Endothelial cell (in vitro differentiated cells): Measurements from ENCODE around the gene GSN. TPM values are rescaled to one million over a fixed set of nuclear protein-coding genes. Genes with fewer than 3 reads are reported as not detected.

Source experiments
- DNase-seq: peaks from one replicate; pipeline ENCODE4 v3.0.0; 2021; ENCODE audit warnings: low spot score
- H3K27ac Mint-ChIP-seq: one replicate; pipeline ENCODE4 v1.8.0; 2021; ENCODE audit warnings: mixed read lengths, inconsistent platforms; ENCODE audit not compliant: unreplicated experiment
- H3K27me3 Mint-ChIP-seq: one replicate; pipeline ENCODE4 v1.8.0; 2021; ENCODE audit warnings: mild to moderate bottlenecking, moderate library complexity, mixed read lengths, inconsistent platforms; ENCODE audit not compliant: unreplicated experiment
- H3K36me3 Mint-ChIP-seq: one replicate; pipeline ENCODE4 v1.8.0; 2021; ENCODE audit warnings: mild to moderate bottlenecking, low read depth, mixed read lengths, inconsistent platforms; ENCODE audit not compliant: unreplicated experiment
- H3K4me1 Mint-ChIP-seq: one replicate; pipeline ENCODE4 v1.8.0; 2021; ENCODE audit warnings: mild to moderate bottlenecking, mixed read lengths, inconsistent platforms; ENCODE audit not compliant: unreplicated experiment
- H3K4me3 Mint-ChIP-seq: one replicate; pipeline ENCODE4 v1.8.0; 2021; ENCODE audit warnings: mild to moderate bottlenecking, mixed read lengths, inconsistent platforms; ENCODE audit not compliant: unreplicated experiment
- H3K9me3 Mint-ChIP-seq: one replicate; pipeline ENCODE4 v1.8.0; 2021; ENCODE audit warnings: mixed read lengths, inconsistent platforms; ENCODE audit not compliant: unreplicated experiment
- CTCF ChIP-seq: fragments of 200-600 bp; sonication (generic); IDR thresholded peaks from one replicate; pipeline ENCODE4 v1.5.0; 2021; ENCODE audit warnings: antibody characterized with exemption; ENCODE audit not compliant: unreplicated experiment
- total RNA-seq: library from RNA; stranded (reverse); fragmentation: NEBNext Ultra II Directional; extraction: Animal tissue kit (Norgen Biotek cat#: 25700); gene quantifications from one replicate; pipeline ENCODE4 v1.2.1, GENCODE V29; 2021; ENCODE audit not compliant: unreplicated experiment

Gene GSN
- total RNA-seq, 1 donor from 2014 or later: 205 TPM

DNA sequence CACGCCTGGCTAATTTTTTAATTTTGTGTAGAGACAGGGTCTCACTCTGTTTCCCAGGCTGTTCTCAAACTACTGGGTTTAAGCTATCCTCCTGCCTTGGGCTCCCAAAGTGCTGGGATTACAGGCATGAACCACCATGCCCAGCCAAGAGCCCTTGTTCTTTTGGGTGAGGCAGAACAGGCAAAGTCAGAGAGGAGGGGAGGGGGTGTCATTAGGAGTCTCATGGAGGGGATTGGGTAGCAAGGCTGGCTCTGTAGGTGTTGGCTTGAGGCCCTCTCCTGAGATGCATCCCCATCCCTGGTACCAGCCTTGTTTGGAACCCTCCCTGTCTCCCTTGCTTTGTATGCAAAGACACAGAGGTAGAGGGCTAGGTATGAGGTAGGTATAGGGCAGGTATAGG is 24.1 kb downstream of the GSN start:
- Mint-ChIP-seq H3K4me1 (peaks cover 46% of the 10 kb centered on the region), H3K27me3 (peaks cover 14% of the 10 kb centered on the region), H3K9me3 (no peaks in the 10 kb centered on the region), H3K36me3 (peaks cover 7% of the 10 kb centered on the region), H3K27ac (no peak overlapping the region), H3K4me3 (no peak overlapping the region)
- TF ChIP-seq CTCF: no peak
- DNase-seq: no peak

DNA sequence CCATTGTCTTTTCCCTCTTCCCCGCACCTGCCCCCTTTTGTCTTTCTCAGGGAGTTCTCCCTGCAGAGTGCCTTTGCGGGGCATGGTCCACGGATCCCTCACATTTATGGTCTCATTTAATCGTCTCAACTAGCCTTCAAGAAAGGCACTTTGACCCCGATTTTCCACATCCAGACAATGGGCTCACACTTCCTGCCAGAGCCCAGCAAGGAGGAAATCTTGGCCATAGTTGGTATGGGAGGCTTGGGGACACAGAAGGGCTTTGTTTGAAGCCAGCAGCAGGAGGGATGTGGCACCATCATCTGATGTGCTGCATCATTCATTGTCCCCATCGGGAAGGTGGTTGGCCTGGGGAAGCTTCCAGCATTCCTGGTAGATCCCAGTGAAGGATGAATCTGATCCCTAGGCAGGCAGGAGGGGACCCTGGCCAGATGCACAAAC is 24.9 kb downstream of the GSN start:
- H3K4me3 Mint-ChIP-seq: no peak overlapping the region
- no peak for DNase-seq
- peaks cover 7% of the 10 kb centered on the region for H3K36me3 Mint-ChIP-seq
- TF ChIP-seq CTCF: no peak
- no peaks in the 10 kb centered on the region for H3K9me3 Mint-ChIP-seq
- H3K27ac Mint-ChIP-seq: no peak overlapping the region
- peaks cover 44% of the 10 kb centered on the region for H3K4me1 Mint-ChIP-seq
- H3K27me3 Mint-ChIP-seq: peaks cover 14% of the 10 kb centered on the region

DNA sequence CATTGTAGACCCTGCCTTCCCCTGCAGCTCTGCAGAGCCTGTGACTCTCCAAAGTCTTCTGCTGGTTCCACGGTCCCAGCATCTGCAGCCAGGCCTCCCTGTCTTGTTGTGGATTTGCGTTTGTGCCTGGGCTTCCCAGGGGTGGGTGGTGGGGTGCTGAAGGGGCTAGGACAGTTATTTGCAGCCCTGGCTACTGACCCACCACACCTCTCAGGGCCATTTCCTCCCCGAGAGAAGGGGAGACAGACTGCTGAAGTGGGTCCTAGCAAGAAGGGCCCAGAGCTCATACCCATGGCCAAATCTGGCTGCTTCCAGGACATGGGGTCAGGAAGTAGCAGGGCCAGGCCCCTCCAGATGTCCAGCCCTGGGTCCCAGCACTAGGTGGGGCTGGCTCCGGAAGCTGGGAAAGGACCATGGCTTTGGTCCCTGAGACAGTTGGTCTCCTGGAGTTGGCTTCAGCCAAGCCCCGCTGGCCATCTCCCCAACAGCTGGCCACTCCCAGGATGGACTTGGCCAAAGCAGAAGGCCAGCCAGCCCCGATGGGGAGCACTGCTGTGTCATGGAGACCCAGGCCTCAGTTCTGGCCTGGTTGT is 26.3 kb downstream of the GSN start:
- no peak for TF ChIP-seq CTCF
- Mint-ChIP-seq H3K27me3 (peaks cover 8% of the 10 kb centered on the region), H3K4me3 (no peak overlapping the region), H3K36me3 (peaks cover 7% of the 10 kb centered on the region), H3K9me3 (no peaks in the 10 kb centered on the region), H3K27ac (no peak overlapping the region), H3K4me1 (peaks cover 40% of the 10 kb centered on the region)
- DNase-seq: no peak

DNA sequence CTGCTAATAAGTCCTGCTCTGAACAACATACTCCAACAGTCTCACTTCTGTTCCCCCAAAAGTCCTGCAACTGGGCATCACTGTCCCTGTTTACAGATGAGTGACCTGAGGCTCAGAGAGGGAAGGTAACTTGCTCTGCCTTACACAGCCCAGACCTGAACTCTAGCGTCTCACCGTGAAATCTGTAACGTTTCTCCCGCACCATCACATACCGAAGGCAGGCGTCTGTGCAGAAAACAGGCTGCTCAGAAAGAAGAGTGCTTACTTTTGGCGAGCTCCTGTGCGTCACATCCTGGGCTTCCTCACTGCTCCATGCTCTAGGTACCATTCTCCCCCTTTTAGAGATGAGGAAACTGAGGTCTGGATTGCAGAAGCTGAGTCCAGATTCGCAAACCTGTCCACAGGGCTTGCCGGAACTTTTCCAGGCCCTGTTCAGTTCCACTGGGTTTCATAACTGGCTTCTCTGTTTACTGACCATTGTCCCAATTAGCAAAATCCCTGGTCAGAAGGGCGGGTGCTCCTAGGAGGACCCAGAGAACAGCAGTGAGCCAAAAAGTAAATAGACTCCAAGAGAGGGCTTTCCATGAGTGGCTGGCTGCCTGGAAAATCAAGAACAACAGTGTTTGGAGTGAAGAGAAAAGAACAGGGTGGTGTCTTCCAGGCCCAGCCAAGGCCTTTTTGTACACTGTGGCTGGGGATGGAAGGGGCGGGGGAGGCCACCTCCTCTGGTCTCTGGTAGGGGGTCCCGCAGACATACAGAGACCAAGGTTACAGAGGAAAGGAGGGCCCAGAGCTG is 27.1 kb downstream of the GSN start:
- Mint-ChIP-seq H3K36me3 (peaks cover 9% of the 10 kb centered on the region), H3K4me3 (no peak overlapping the region), H3K27ac (no peak overlapping the region), H3K27me3 (peaks cover 9% of the 10 kb centered on the region), H3K9me3 (no peaks in the 10 kb centered on the region), H3K4me1 (peaks cover 34% of the 10 kb centered on the region)
- no peak for TF ChIP-seq CTCF
- no peak for DNase-seq

DNA sequence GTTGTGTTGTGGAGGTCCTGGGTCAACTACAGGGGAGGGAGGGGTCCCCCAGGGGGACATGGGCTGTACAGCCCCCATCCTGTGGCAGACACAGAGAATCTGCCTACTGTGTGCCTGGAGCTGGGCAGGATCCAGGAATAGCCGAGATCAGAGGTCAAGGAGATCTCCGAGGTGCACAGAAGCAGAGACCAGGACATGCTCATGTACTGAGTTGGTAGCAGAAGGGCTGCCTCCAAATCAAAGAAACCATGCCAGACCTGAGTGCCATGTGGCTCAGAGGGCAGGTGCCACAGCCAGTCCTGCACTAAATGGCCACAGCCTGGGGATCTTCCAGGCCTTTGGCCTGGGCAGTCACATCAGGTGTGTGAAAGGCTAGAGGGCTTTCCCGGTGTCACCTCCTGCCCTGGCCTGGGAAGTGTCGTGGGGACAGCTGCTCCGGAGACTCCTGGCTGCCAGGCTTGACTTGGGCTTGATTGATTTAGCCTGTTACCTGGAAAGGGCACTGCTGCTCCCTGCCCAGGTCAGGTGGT is 27.8 kb downstream of the GSN start:
- Mint-ChIP-seq H3K9me3 (no peaks in the 10 kb centered on the region), H3K36me3 (peaks cover 15% of the 10 kb centered on the region), H3K27me3 (peaks cover 13% of the 10 kb centered on the region), H3K4me3 (no peak overlapping the region), H3K4me1 (peaks cover 40% of the 10 kb centered on the region), H3K27ac (no peak overlapping the region)
- no peak for DNase-seq
- TF ChIP-seq CTCF: no peak
